H4 (cell line): ENCODE results near the gene KLHL28. TPM values are rescaled to one million over a fixed set of nuclear protein-coding genes. Genes with fewer than 3 reads are reported as not detected.
A peak's percentile ranks its signal among the peaks of the same experiment; 100 is the strongest.

ENCODE experiments used
- DNase-seq: peaks from one replicate; pipeline ENCODE4 v3.0.0-alpha.2; 2015; ENCODE audit warnings: low spot score
- total RNA-seq: library from RNA; depleted of rRNA; stranded (reverse); fragments of >200 nt; shearing (Covaris generic); gene quantifications from 2 replicates; pipeline ENCODE4 v1.2.3, GENCODE V29; 2014; rRNA removed

The KLHL28 gene, protein sequence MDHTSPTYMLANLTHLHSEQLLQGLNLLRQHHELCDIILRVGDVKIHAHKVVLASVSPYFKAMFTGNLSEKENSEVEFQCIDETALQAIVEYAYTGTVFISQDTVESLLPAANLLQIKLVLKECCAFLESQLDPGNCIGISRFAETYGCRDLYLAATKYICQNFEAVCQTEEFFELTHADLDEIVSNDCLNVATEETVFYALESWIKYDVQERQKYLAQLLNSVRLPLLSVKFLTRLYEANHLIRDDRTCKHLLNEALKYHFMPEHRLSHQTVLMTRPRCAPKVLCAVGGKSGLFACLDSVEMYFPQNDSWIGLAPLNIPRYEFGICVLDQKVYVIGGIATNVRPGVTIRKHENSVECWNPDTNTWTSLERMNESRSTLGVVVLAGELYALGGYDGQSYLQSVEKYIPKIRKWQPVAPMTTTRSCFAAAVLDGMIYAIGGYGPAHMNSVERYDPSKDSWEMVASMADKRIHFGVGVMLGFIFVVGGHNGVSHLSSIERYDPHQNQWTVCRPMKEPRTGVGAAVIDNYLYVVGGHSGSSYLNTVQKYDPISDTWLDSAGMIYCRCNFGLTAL
- 2.6 and 4.5 TPM in 2 replicates for total RNA-seq

DNA sequence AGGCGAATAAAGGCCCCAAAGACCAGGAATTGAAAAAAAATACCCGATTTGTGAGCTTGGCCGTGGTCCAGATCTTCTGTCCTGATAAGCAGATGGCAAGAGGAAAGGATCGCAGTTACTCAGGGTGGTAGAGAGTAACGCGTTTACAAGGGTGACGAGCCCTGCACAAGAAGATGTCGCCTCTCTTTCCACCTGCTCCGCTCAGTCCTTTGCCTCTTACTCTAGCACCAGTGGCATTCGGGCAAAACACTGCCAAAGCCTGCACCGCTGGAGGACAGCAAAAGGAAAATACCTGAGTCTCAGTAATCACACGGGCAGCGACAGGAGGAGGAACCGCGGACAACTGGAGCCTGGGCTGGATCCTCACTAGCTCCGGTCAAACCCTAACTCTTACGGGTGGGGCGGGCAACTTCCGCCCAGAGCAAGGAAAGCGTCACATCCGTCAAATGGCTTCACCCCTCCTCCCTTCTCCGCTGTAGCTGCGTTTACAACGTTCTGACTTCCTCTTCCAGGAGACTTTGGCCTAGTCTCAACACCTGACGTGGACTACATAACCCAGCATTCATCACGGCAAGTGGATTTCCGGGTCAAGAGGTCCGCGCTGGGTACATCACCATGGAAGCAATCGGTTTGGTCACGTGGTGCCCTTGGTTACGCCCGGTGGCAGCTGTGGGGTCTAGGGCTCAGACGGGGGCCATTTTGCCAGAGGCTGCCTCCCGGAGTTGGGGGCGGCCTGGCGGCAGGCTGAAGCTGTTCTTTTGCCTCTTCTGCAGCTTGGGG, at the start of gene KLHL28, which contains the start of gene TOGARAM1:
Gene KLHL28, minus strand, starts transcription at position 394 of the 780 bp plus-strand sequence. CDS start 16,019 bp downstream, outside the sequence.
Gene TOGARAM1, plus strand, starts transcription at position 637 of the 780 bp plus-strand sequence. CDS start 232 bp downstream, outside the sequence.
- peak; percentile 100 for DNase-seq

DNA sequence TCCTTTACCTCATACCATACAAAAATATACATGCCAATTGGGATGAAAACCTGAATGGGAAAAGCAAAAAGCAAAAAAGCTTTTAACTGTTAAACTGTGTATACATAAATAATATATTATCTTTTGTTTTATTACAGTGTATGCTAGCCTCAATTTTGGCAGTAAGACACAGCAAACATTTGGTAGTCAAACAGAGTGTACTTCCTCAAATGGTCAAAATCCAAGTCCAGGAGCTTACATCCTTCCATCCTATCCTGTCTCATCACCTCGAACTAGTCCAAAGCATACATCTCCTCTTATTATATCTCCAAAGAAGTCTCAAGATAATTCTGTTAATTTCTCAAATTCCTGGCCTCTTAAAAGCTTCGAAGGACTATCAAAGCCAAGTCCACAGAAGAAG, 42.2 kb upstream of the KLHL28 start:
- no peak for DNase-seq

GRCh38 chr14:44995770-44996294, 34.1 kb upstream of the KLHL28 start:
- no peak for DNase-seq

- no peak for DNase-seq
Measured at GRCh38 chr14:44995196-44995595, 33.4 kb upstream of the KLHL28 start.

GRCh38 chr14:44990533-44990932, 28.8 kb upstream of the KLHL28 start:
- no peak for DNase-seq

- DNase-seq: no peak
Measured at GRCh38 chr14:44989497-44990440, 28.0 kb upstream of the KLHL28 start.

DNA sequence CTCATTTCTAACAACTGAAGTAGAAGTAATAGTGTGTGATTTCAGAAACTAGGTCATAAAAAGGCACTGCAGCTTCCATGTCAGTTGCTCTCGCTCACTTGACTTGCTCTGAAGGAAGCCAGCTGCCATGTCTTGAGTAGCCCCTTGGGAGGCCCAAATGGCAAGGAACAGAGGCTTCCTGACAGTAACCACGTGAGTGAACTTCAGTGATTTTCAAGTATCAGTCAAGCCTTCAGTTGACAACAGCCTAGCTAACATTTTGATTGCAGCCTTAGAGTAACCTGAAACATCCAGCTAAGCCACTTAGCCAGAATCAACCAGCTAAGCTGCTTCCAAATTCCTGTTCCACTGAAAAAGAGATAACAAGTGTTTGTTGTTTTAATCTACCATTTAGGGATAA, 26.9 kb upstream of the KLHL28 start:
- DNase-seq: no peak

DNA sequence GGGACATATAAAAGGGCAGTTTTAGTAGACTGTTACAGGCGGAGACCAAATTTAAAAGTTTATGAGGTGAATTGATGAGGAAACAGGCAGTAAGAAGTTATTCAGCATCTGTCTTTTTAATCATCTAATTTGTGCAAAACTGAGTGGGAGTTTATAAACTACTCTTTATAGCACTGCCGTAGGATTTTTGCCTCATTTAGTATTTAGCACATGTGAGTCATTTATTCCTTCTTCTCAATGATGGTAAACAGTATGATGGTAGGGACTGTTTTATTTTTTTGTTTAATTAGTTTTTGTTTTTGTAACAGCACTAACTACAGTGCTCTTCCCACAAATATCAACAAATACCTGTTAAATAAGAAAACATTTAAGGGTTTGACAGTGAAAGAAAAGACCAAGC, 20.8 kb upstream of the KLHL28 start:
- no peak for DNase-seq

GRCh38 chr14:44981198-44981597, 19.5 kb upstream of the KLHL28 start:
- DNase-seq: no peak

DNA sequence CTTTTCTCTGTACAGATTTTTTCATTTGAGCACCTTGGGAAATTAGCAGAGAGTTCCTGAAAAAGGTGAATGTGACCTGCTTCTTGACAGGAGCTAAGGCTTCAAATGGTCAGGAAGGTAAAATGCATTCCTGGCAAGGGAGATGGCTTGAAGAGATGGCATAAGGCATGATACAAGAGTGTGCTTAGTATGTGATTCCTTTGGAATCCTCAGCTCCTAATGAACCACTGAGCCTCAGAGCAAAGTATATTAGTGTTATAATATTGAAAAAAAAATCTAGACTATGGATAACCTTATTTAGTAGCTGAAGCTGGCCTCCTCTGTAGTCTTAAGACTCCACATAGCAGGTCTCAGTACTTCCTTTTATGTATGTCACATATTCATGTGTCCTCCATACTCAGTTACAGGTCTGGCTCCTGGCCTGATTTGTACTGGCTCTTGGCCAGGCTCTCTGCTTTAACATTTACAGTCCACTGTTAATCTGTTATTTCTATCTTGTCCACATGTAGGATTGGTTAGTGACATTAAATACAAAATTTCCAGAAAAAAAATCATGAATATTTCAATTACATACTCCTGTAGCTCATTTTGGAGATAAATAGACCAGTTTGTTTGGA, 18.1 kb upstream of the KLHL28 start:
- no peak for DNase-seq

- DNase-seq: no peak
Measured at GRCh38 chr14:44979273-44979672, 17.5 kb upstream of the KLHL28 start.

GRCh38 chr14:44971459-44971858, 9.7 kb upstream of the KLHL28 start:
- DNase-seq: no peak

DNA sequence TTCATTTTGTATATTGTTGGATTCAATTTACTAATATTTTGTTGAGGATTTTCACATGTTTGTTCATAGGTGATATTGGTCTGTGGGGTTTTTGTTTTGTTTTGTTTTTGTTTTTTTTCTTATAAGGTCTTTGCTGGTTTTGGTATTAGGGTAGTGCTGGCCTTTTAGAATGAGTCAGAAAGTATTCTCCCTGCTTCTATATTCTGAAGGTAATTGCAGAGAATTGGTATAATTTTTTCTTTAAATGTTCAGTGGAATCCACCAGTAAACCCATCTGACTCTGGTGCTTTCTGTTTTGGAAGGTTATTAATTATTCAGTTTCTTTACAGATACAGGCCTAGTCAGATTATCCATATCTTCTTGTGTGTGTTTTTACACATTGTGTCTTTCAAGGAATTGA, 9.2 kb upstream of the KLHL28 start:
- no peak for DNase-seq

- DNase-seq: no peak
Measured at GRCh38 chr14:44968714-44969113, 7.0 kb upstream of the KLHL28 start.

GRCh38 chr14:44966601-44967336, 5.0 kb upstream of the KLHL28 start:
- no peak for DNase-seq

DNA sequence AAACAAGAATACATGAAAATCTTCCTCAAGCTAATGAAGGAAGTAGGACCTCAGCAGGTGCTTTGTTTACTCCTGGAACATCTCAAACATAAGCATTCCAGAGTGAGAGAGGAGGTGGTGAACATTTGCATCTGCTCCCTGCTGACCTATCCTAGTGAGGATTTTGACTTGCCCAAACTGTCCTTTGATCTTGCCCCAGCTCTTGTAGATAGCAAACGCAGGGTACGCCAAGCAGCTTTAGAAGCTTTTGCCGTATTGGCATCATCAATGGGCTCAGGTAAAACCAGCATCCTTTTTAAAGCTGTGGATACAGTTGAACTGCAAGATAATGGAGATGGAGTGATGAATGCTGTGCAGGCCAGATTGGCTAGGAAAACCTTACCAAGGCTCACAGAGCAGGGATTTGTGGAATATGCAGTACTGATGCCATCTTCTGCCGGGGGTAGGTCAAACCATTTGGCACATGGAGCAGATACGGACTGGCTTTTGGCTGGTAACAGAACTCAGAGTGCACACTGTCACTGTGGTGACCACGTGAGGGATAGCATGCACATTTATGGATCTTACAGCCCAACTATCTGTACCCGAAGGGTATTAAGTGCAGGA, 2.1 kb upstream of the KLHL28 start:
- DNase-seq: peak; percentile 13

- DNase-seq: no peak
Measured at GRCh38 chr14:44963044-44963528, 1.3 kb upstream of the KLHL28 start.

DNA sequence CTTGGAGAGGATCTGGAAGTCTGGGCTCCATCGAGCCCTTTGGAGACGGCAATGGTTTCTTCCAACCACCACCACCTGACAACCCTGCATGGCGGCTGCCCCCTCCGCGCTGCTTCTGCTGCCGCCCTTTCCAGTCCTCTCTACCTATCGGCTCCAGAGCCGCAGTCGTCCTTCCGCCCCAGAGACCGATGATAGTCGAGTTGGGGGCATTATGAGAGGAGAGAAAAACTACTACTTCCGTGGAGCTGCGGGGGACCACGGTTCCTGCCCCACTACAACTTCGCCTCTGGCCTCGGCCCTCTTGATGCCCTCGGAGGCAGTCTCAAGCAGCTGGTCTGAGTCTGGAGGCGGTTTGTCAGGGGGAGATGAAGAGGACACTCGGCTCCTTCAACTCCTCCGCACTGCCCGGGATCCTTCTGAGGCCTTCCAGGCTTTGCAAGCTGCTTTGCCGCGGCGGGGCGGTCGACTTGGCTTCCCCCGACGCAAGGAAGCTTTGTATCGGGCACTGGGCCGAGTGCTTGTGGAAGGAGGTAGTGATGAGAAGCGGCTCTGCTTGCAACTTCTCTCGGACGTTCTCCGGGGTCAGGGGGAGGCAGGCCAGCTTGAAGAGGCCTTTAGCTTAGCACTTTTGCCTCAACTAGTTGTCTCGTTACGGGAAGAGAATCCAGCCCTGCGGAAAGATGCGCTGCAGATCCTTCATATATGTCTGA, 742 bp upstream of the KLHL28 start:
- peak; percentile 5 for DNase-seq

DNA sequence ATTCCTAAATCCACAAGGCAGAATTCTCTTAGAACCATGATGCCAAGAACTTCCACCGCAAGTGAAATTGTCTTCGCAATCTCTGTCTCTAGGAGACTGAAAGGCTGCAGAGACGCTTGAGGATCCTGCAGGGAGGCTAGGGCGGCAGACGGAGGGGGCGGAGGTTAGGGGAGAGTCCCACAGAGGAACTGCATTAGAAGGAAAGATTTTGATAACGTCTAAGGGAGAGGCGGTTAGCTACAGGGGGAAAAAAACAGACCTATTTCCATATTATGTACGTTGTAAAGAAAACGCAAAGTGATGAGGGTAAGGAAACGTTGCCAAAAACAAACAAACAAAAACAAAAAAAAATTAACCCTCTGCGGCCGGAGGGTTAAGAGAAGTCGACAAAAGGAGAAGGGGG, 595 bp downstream of the KLHL28 start:
- peak; percentile 31 for DNase-seq
